Measurements from ENCODE around the gene STMN3.

GRCh38 chr20:63657260-63657936 lies 4.2 kb upstream of the STMN3 start:
- TF ChIP-seq REST (IDR thresholded peaks at IDR 0.05; ENCODE audit: insufficient read depth in 1 of 2, low read depth in 2 of 2, low read length in 2 of 2) (no peak), POLR2AphosphoS5 (IDR thresholded peaks at IDR 0.05; ENCODE audit: low read depth, low read length) (no peak)

Data from PFSK-1 (cell line).